Activated CD4-positive, alpha-beta T cell treated with anti-CD3 and anti-CD28 coated beads for 4 hours (primary cell): ENCODE results near the gene USP3.
A peak's percentile ranks its signal among the peaks of the same experiment; 100 is the strongest.
"Not testable (repeated sequence)": the region's sequence is repeated elsewhere in the genome, so short reads cannot be mapped to it uniquely, and the experiment has no call there.

ENCODE experiments used
- DNase-seq, 2 donors: peaks; one replicate each; pipeline ENCODE4 v3.0.0-alpha.2; 2020

The USP3 gene

DNA sequence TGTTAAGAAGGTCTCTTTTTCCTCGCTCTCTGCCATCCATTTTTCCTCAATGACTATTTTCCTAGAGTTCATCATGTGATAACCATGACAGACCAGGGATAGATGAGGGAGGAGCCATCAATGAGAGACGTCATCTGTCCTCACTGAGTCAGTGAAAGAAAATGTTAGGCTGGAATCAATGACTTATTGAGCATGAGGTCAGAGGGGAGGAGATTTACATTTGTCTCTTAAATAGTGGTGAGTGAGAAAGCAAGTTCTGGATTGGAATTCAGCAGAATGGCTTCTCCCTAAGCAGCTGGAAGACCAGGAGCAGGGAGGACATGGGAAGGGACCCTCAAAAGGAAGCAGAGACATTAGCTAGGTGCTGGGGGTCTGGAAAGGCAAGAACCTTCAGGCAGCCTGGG lies 28.2 kb upstream of the USP3 start:
- DNase-seq, result no peak

DNA sequence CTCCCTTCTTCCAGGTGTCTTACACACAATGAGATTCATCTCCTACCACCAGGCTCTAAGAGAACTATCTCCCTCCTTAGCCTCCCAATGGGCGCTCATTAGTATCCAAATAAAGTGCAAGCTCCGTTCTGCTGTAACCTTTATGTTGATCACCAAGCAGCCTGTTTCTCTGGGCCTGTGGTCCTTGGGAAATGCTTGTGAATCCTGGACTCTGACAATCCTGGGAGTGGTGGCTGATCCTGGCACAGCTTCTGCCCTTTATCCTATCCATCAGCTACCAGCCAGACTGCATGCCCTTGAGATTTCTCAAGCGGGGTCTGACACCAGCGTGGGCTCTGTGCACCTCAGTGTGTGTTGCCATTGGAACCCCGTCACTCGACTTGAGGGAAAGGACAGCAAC lies 26.1 kb upstream of the USP3 start:
- no peak for DNase-seq

DNA sequence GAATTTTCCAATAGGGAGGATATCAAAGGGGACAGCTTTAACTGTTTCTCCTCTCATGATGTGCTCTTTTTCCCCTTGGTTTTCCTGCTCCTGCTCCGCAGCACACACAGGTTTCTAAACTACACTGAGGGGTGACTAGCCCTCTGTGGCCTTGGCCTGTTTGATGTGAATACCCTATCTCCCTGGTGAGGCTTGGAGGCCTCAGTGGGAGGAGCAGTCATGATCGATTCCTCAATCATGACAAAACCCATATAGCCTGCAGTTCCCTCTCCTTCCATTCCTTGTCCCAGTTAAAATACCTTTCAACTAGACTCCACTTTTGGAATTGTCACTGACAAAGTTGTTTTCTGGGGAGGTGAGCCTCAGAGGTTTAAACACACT lies 24.0 kb upstream of the USP3 start:
- DNase-seq, result no peak

DNA sequence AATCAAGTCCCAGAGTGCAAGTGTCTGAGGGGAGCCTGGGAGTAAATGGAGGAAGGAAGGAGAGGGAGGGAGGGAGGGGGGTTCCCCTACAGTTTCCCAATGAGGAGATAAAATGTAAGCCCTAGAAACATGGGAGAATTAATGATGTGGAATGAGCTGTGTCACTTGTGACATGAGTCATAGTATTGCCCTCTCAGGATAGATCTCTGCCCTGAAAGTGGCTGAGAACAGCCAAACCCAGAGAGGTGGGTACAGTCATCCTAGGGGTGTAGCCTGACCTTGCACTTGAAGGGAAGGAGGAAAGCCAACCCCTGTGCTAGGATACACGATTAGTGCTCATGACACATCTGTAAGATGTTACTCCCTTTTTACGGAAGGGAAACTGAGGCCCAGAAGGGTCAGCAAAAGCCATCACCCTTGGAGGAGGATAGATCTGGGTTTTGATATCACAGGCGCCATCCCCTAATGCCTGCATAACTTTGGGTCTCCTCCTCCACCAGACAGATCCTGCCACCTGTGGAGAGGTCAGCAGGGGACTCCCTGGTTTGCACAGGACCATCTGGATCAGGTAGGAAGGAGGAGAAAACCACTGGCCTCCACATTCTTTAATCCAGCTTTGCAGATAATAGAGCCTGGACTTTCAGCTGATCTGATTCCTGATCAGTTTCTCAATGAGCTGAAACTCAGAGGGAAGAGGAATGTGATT lies 23.1 kb upstream of the USP3 start:
- peak in 1 of 2 donors; percentile 33 for DNase-seq

DNA sequence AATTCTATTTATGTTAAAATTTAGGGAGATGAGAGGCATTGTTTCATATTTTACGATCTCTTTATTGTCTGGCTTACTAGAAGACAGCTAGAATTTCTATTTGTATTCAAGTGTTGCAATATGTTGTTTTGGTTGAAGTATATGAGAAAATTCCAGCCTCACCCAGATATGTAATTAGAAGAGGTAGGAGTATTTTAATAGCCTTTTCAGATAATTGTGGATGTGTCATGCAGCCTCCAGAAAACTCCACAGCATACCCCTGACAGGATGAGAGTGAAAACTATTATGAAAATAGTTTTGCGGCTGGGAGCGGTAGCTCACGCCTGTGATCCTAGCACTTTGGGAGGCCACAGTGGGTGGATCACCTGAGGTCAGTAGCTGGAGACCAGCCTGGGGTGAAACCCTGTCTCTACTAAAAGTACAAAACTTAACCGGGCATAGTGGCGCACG lies 21.5 kb upstream of the USP3 start:
- no peak for DNase-seq

DNA sequence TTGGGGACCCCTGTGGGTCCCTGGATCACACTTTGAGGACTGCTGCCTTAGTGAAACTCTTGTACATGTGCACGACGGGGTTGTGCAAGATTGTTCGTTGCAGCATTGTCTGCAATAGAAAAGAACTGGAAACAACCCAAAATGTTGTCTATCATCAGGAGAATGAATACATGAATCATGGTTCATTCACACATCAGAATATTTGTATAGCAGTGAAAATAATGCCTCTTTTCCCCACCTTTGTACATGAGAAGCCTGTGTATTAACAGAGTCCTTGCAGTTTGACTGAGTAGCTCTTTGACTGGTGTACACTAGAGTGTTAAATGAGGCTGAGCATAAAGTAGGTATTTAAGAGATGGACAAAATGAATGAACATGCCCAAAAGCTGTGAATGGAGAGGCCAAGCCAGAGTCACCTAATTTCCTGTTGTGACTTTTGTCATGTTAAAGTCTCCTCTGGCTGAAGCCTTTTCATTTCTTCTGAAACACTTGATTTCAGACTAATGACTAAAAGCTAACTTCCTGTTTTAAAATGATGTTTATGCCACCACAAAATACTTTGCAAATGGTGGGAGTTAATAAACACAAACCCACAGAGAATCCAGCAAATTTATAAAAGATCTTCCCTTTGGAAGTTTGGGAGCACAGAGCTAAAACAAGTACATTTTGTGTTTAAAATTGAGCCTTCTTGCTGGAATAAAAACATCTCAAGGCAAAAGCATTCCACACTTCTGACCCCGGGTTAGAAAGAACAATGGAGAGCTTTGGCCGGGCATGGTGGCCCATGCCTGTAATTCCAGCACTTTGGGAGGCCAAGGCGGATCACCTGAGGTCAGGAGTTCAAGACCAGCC lies 20.6 kb upstream of the USP3 start:
- DNase-seq, result no peak

DNA sequence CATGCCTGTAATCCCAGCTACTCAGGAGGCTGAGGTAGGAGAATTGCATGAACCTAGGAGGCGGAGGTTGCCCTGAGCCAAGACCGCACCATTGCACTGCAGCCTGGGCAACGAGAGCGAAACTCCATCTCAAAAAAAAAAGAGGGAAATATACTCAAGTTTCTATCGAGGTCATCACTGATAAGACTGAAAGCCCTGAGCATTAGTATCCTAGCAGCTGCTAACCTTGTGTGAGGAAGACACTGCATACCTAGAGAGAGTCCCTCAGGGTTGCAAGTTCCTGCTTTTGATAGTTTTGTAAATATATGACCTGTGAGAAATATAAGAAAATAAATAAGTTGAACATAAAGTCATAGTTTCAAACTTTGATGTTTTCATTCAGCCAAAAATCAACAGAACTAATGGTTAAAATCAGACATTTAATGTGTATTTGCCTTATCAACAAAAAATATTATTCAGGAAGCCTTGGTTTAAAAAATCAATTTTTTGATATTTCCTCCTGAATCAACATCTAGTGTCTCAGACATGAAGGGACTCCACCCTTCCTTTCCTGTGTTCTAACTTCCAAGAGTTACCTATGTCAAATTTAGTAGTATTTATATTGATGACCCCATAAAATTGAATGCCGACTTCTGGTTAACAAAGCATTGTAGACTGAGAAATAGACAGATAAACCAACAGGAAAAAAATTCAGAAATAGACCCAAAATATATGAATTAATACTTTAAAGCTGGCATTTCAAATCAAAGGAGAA lies 19.8 kb upstream of the USP3 start:
- no peak for DNase-seq

DNA sequence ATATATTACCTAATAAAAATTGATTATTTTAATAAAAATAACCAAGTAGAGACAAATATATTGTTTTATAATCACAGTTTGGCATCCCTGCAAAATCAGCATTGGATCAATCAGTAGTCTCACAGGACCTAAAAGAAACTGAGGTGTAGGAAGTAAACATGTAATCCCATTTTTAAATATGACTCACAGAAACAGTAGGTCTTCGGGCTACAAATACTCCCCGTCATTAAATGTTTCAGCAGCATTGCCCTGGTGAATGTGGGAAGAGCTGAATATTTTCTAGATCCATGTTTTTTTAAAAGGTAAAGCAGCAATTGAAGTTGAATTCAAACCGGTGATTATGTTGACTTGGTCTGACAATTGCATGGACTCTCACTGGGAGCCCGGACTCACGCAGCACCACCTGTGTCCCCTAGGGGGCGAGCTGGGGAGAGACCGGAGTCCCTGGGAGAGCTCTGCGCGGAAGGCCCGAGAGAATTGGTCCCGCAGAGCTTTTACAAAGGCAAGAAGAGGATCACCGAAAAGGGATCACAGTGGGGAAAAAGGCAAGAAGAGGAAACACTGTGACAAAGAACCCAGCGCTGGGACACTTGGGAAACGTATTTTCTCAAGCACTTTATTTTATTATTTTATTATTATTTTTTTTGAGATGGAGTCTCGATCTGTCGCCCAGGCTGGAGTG lies 17.2 kb upstream of the USP3 start:
- peak; percentile 85 to 94 for DNase-seq

DNA sequence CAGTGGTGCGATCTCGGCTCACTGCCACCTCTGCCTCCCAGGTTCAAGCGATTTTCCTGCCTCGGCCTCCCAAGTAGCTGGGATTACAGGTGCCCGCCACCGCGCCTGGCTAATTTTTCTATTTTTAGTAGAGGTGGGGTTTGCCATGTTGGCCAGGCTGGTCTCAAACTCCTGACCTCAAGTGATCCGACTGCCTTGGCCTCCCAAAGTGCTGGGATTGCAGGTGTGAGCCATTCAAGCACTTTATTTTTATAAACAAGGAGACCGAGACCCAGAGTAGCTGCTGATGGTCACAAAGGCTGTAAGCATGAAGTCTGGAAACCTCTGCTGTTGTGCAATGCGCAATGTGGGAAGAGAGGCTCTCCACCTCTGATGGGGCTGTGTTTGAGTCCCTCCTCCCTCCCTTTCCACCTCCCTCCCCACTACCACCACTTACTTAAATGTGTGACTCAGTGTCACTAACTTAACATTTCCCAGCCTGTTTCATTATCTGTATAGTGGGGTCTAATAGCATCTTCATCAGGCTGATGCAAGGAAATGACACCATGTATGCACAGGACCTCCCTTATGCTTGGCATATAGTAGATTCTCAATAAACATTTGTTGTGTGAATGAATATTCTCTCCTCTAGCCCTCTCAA lies 16.5 kb upstream of the USP3 start:
- DNase-seq, result not testable (repeated sequence)

DNA sequence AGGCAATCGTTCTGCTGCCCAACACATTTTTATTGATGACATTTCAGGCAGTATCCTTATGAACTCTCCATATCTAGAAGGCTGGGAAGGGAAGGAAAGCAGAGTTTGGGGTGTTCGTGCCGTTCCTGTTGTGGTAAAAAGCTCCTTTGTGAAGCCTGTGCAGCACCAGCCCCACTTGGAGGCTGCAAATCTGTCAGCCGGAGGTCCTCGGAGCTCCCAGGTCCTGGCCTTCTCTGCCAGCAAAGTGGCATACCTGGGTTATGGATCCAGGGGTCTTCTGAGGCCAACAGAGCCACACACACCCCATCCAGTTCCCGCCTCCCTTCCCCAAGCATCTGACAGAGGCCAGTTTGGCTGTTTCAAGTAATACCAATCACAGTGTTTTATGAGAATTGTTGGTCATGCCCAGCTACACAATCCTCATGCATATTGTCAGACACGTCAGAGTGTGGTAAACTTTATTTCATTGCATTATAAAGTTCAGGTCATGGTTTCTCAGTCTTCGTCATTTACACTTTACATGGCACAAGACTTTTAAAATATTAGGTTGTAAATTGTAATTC lies 15.9 kb upstream of the USP3 start:
- no peak for DNase-seq

DNA sequence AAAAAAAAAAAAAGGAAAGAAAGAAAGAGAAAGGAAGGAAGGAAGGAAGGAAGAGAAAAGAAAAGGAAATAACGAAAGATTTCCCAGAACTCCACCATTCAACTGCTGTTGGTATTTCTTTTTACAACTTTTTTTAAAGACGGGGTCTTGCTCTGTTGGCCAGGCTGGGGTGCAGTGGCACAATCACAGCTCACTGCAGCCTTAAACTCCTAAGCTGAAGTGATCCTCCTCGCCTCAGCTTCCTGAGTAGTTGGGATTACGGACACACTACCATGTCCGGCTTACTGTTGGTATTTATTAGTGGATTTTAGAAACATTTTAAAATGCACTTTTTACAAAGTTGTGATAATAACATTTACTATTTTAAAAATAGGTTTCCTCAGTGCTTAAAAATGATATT lies 15.0 kb upstream of the USP3 start:
- no peak for DNase-seq

DNA sequence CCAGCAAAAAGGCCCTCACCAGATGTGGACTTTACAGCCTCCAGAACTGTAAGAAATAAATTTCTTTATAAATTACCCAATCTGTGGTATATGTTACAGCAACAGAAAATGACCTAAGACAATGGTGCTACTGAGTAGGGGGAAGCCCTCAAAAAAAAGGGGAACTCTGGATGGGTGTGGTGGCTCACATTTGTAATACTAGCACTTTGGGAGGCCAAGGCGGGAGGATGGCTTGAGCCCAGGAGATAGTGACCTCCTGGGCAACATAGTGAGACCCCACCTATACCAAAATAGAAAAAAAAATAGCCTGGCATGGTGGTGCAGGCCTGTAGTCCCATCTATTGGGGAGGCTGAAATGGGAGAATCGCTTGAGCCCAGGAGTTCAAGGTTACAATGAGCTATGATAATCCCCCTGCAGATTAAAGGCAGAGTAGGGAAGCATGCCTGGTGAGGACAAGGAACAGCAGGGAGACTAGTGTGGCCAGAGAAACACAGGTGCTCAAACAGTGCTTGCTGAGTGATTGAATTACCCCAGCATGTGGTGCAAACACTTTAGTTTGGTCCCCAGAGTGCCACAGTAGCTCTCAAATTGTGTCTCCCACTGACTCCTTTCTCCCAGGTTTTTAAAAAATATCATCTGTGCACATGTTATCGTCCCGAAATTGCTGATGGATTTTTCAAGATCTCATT lies 13.9 kb upstream of the USP3 start:
- DNase-seq, result no peak

DNA sequence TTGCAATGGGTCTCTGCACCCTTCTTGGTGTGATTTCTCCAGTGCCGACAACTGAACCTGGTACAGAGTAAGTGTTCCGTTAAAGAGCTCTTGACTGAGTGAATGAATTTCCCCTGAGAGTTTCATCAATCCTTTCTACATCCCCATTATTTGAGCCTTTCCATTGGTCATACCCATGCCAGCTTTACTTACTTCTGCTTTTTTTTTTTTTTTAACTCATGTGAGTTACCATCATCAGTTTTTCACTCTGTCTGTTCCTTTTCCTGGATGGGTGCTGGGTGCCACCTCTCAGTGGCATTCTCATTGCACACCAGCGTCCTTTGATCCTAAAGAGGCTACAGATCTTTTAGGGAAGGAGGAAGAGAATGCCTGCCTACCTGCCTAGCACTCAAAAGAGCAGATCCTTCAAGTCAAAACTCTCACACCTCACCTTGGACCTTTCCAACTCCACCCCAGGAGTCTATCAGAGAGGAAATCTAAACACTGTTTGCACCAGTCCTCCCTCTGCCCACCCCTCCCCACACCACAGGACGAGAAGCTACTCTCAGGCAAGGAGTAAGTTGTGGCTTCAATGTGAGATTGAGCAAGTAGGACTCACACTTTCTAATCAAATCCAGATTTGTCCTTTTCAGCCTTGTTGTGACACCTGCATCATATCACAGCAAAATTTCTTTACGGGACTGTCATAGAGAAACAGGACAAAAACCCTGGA lies 13.1 kb upstream of the USP3 start:
- DNase-seq, result no peak

DNA sequence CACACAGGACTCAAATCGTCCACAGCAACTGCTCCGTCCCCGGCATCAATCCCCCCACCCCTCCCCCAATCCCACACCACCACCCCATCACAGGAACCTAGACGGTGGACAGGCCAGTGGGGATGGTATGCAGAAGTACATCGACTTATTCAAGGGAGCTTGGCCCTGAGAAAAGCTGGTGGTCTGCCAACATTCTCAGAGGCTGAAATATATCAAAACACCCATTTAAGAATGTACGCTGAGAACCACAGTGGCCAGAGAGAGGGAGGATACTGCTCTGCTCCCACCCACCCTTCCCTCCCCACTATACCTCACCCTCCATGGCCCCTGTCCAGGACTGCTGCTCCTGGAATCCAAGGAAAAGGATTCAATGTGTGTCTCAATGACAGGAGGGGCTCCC lies 12.4 kb upstream of the USP3 start:
- no peak for DNase-seq

DNA sequence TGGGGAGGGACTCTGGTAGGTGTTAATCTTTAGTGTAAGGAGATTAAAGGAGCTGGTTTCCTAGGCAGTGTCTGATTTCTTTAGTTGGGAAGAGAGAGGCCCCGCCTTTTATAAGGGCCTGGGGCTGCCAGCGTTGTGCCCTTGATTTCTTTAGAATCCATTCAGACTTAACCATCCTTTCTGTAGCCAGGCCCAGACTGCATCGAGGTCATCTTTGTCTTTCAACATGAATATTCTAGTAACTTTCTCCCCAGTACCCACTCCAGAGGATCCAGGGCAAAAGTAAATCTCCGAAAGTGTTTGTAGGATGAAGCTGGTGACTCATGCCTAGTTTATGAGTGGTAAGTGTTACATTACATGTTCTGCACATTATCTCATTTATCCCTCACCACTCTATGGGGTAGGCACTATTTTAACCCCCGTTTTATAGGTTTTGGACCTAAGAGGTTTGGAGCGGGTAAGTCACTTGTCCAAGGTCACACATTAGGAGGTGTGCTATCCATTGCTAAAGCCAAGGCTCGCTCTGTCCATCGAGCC lies 11.8 kb upstream of the USP3 start:
- no peak for DNase-seq

DNA sequence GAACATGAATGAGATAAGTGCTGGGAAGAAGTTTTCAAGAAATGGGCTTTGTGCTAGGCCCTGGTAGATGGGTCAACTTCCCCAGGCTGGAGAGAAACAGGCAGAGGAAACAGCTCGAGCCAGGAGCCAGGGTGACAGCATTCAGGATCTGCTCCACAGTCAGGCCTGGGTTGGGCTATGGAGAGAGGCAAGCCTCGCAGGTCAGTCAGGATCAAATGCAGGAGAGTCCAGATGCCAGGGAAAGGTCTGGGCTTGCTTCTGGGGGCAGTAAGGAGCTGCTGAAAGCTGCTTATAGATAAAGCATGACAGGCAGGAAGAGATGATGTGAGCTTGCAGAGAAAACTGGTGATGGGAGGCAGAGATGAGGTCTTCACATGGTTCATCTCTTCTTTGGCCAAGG lies 11.0 kb upstream of the USP3 start:
- no peak for DNase-seq

DNA sequence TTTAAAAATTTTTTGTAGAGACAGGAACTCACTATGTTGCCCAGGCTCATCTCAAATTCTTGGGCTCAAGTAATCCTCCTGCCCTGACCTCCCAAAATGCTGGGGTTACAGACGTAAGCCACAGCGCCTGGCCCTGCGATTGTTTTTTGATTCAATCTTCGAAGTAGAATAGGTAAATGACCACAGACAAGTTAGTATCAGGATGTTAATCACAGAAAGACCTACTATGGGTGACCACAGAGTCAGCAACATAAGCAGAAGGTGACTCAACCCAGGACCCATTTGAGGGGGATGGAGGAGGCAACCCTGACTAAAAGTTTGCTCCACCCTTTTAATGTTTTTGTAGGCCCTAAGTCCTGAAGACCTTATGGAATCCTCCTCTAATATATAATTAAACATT lies 10.0 kb upstream of the USP3 start:
- no peak for DNase-seq

DNA sequence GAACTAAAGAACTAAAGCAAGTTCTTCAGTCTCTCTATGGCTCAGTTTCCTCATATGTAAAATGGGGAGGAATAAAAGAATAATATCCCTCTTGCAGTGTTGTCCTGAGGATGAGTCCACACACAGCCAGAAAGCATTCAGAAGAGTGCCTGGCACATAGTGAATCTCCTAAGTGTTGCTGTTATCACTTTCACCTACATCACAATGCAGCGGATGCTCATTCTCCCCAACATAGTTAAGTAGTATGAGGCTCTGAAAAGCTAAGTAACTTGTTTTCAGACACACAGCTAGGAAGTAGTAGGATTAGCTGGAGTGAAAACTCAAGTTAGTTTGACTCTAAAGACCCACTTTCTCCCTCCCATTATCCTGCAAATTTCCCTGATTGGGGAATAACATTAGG lies 9.1 kb upstream of the USP3 start:
- DNase-seq, result no peak

DNA sequence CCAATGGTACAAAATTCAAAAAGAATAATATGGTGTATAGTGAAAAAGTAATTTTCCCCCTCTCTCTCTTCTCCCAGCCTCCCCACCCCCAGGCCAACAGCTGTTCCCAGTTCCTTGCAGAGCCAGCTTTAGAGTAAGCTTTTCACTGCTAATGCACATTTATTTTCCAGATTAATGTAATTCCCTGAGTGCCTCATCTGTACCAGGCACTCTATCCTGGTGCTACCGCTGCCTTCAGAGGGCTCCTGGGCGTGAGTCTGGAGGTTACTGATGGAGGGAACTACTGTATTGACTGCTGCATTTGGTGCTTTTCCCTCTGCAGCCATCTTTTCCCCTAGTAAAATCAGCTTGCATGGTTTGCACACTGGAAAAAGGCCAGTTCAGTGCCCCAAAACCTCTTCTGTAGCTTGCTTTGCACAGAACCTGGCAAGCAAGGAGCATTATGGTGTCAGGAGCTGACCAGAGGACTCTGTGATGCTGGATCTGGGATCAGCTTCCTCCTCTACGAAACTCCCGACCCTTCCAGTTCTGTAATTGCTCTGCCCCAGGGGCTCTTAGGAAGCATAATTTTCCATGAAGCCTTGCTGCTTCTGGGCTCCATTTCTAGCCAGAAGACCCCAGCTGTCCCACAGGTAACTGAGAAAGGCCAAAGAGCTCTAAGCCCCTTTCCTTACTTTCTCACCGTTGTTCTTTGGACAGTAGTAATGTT lies 8.5 kb upstream of the USP3 start:
- DNase-seq, result no peak
